ENCODE data around the gene IRGM.
"Not testable (repeated sequence)": the region's sequence is repeated elsewhere in the genome, so short reads cannot be mapped to it uniquely, and the experiment has no call there.

Gene IRGM, protein sequence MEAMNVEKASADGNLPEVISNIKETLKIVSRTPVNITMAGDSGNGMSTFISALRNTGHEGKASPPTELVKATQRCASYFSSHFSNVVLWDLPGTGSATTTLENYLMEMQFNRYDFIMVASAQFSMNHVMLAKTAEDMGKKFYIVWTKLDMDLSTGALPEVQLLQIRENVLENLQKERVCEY

DNA sequence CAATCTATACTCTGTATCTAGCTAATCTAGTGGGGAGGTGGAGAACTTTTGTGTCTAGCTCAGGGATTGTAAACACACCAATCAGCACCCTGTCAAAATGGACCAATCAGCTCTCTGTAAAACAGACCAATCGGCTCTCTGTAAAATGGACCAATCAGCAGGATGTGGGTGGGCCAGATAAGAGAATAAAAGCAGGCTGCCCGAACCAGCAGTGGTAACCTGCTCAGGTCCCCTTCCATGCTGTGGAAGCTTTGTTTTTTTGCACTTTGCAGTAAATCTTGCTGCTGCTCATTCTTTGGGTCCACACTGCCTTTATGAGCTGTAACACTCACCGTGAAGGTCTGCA, at the start of gene IRGM:
TSS of gene IRGM (plus strand) at position 214 of the 346 bp plus-strand sequence. CDS start 1,603 bp downstream, outside the sequence.
- DNase-seq (ENCODE audit: low read depth in 2 of 2) = not testable (repeated sequence)

DNA sequence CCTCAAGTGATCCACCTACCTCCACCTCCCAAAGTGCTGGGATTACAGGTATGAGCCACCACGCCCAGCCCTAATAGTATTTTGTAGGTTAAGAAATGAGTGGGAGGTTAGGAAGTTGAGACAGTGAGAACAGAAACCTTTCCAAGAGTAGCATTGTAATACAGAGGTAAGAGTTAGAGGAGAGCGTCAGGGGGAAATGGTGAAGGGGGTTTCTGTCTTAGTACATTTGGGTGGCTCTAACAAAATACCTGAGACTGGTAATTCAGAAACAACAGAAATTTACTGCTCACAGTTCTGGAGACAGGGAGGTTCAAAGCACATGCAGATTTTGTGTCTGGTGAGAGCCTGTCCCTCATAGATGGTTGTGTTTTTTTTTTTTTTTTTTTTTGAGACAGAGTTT, 48.9 kb upstream of the IRGM start:
- no peak for DNase-seq (ENCODE audit: low read depth in 2 of 2)

DNA sequence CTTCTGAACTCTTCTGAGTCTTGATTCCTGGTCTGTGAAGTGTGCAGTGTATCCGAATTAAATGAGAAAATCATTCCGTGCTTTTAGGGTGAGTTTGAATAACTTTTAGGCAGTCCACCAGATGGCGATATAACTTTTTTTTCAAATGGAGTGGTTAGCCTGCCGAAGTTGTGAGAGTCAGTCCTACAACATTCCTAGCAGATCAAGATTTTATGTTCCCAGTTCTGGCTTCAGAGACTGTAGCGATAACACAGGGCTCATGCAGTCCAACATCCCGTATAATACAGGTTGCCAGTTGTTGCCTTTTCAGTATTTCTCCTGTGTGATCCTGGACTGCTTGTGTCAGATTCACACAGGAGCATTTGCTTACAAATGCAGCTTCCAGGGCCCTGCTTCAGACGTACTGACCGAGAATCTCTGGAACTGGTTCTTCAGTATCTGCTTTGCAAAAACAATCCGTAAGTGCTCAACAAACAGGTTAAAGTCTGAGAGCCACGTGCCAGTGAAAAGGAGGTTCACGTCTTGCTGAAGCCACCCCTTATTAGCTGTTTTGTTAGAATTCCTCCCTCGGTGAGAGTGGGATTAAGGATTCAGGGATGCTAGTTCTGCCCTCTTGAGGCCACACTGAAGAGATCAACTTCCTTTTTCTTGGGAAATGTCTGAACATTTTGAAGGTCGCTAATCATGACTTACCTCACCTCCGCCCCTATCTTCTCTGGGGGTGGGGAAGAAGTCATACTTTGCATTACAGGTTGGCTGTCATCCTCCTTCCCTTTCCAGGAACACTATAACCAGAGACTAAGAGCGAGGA, 45.0 kb upstream of the IRGM start:
- no peak for DNase-seq (ENCODE audit: low read depth in 2 of 2)

DNA sequence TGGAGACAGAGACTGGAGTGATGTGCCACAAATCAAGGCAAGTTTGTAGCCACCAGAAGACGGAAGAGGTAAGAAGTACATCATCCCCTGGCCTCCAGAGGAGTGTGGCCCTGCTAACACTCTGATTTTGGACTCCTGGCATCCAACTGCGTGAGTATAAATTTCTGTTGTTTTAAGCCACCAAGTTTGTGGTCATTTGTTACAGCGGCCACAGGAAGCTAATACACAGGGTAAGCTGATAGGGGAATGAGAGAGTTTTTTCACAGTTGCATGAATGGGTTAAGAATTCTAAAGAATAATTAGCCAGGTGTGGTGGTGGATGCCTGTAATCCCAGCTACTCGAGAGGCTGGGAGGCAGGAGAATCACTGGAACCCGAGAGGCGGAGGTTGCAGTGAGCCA, 41.9 kb upstream of the IRGM start:
- no peak for DNase-seq (ENCODE audit: low read depth in 2 of 2)

DNA sequence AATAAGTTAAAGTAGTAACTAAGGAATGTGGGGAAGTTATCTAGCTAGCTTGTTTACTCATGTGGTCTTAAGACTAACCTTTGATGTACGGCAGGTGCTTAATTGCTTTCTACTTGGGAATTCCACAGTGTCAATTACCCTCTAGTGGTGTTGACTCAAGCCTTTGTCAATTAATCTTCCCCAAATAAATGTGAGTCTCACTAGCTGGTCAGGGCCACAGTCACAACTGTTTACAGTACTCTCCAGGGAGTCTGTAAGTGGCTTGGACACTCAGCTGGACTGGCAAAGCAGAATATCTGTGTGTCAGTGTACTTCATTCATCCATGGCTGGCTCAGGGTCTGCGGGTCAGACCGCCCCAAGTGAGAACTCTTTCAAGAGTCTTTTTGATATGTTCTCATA, 37.0 kb upstream of the IRGM start:
- DNase-seq (ENCODE audit: low read depth in 2 of 2) = no peak

DNA sequence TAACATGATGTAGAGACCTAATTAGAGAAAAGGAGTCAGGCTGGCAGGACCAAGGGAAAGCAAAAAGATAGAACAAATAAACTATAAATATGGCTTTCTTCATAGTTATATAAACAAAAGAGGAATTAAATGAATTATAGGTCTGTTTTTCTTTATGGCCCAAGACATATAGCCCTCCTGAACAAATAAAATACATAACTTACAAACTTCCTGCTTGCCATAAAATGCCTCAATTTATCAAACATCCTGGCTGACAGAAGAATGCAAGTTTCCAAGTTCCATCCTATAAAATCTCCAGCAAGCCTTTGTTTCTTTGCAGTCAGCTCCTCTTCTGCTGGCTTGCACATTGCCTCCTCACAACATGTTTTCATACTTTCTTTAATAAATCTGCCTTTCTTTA, 31.3 kb upstream of the IRGM start:
- no peak for DNase-seq (ENCODE audit: low read depth in 2 of 2)

DNA sequence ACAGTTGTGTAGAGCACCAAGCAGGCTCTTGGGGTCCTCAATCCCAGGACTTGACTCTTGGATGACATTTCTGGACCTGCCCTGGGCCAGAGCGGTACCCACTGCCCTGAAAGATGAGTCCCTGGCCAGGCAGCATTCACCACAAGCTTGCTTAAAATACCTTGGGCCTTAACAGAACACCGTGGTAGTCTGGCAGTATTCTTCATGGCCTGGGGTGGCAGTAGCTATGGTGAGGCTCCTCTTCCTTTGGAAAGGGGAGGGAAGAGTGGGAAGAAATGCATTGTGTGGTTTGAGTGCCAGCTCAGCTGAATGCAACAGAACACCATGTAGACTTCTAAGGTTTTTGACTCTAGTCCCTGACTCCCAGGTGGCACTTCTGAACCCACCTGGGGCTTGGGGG, 29.4 kb upstream of the IRGM start:
- DNase-seq (ENCODE audit: low read depth in 2 of 2) = no peak

DNA sequence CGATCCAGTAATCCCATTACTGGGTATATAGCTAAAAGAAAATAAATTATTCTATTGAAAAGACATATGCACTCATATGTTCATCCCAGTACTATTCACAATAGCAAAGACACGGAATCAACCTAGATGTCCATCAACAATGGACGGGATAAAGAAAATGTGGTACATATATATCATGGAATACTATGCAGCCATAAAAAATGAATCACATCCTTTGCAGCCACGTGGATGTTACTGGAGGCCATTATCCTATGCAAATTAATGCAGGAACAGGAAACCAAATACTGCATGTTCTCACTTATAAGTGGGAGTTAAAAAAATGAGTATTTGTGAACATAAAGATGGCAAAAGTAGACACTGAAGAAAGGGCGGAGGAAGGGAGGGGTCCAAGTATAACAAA, 16.6 kb upstream of the IRGM start:
- no peak for DNase-seq (ENCODE audit: low read depth in 2 of 2)

DNA sequence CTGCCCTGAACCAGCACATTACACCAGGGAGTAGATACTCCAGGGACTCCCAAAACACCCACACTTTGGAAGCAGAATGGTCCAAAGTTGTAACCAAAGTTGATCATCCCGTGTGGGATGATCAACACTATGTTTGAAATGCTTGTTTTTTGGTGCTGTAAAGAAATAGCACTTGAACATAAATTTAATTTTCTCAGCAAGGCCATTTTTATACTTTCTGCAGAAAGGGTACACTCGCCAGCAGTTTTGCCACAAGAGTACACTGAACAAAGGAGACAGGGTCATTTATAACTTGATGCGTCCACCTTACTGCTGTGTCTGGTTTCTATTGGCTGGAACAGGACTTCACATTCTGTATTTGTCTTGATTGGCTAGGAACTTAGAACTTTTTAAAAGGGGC, 14.5 kb upstream of the IRGM start:
- DNase-seq (ENCODE audit: low read depth in 2 of 2) = not testable (repeated sequence)

DNA sequence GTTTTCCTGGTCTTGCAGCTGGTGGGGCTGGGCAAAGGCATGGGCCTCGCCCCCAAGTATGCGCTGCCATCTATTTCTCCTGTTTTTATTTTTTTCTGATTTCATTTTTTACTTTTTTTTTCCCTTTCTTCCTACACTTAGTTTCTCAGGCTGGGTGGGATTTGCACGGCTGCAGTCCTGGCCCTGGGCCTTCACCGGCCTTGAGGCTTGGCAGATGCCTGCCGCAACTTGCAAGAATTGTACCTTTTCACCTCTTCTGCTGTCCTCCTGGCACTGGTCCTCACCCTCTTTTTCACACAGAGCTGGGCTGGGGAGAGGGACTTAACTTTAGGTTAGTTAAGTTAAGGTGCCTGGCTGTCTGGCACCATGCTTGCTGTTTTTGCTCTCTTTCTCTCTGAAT, 10.3 kb upstream of the IRGM start:
- DNase-seq (ENCODE audit: low read depth in 2 of 2) = no peak

DNA sequence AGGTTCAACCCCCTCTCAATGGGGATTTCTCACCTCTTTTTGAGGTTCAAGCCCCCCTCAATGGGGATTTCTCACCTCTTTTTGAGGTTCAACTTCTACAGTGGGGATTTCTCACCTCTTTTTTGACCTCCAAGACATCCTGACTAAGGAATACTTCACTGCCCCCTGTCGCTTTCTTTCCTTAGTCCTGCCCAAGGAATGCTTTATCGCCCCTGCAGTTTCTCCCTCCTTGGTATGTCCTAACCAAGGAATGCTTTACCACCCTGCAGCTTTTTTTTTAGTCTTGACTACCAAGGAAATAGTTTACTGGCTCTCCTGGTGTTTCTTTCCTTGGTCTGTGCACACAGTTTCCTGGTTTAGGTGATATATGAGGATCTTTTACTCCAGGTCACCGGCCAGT, 9.6 kb upstream of the IRGM start:
- no peak for DNase-seq (ENCODE audit: low read depth in 2 of 2)

DNA sequence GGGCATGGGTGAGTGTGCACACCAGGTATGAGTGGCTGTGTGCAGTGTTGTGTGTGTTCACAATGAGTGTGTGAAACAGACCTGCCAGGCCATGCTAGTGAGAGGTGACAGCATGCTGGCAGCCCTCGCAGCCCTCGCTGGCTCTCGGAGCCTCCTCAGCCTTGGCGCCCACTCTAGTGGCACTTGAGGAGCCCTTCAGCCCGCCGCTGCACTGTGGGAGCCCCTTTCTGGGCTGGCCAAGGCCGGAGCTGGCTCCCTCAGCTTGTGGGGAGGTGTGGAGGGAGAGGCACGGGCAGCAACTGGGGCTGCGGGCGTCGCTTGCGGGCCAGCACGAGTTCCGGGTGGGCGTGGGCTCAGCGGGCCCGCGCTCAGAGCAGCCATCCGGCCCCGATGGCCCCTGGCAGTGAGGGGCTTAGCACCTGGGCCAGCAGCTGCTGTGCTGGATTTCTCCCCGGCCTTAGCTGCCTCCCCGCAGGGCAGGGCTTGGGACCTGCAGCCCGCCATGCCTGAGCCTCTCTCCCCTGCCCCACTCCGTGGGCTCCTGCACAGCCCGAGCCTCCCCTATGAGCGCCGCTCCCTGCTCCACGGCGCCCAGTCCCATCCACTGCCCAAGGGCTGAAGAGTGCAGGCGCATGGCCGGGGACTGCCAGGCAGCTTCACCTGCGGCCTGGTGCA, 999 bp upstream of the IRGM start:
- not testable (repeated sequence) for DNase-seq (ENCODE audit: low read depth in 2 of 2)

DNA sequence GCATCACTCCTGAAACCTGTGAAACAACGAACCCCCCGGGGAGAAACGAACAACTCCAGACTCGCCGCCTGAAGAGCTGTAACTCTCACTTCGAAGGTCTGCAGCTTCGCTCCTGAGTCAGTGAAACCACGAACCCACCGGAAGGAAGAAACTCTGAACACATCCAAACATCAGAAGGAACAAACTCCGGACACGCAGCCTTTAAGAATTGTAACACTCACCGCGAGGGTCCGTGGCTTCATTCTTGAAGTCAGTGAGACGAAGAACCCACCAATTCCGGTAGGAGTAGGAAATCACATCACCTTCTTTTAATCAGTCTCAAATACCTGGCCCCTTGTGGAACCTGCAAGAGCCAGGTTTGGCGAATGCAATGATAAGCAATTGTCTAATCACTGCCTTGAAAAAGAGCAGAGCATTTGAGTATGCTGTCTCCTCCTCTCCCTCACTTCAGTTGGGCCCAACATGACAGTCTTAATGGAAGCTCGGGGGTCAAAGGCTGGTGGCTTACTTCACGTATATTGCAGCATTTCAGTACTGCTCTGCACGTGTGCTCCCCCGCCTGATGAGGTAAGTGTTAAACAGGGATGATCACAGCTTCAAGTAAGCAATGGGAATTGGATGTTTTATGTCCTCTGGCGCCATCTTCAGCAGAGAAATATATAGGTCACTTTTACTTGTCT, 473 bp downstream of the IRGM start:
- peak in 1 of 2 donors; percentile 19 for DNase-seq (ENCODE audit: low read depth in 2 of 2)

DNA sequence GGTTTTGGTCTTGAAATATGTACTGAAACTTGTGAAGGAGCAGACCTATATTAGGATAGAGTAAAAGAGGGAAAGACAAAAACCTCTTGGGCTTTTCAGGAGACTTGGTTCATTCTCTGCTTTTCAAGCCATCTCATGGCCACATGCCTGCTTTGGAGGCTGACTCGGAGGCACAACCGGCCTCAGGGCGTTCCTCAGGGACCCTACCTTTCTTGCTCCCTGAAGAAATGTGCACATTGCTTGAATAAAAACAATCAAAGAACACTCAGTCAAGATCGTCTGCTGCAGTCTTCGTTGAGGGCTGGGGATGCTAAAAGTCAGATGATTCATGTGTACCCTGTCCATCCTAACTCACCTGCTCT, 994 bp downstream of the IRGM start:
- no peak for DNase-seq (ENCODE audit: low read depth in 2 of 2)

DNA sequence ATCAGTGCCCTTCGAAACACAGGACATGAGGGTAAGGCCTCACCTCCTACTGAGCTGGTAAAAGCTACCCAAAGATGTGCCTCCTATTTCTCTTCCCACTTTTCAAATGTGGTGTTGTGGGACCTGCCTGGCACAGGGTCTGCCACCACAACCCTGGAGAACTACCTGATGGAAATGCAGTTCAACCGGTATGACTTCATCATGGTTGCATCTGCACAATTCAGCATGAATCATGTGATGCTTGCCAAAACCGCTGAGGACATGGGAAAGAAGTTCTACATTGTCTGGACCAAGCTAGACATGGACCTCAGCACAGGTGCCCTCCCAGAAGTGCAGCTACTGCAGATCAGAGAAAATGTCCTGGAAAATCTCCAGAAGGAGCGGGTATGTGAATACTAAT, 1.9 kb downstream of the IRGM start:
- DNase-seq (ENCODE audit: low read depth in 2 of 2) = no peak

DNA sequence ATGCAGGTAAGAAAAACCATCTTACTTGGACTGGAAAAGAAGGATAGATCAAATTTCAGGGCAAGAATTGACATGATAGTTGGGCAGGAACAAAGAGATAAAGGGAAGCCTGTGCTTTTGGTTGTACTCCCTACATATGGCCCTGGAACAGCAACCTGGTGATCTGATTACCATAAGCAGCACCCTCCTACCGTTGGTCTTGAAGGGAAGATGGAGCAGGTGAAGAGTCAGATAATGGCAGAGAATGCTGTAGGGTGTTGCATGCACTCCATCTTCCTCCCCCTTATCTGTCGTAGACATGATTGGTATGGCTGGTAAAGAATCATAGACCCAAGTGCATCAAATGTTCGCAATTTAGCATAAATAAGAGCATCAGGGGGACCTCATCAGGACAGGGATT, 4.7 kb downstream of the IRGM start:
- DNase-seq (ENCODE audit: low read depth in 2 of 2) = no peak

DNA sequence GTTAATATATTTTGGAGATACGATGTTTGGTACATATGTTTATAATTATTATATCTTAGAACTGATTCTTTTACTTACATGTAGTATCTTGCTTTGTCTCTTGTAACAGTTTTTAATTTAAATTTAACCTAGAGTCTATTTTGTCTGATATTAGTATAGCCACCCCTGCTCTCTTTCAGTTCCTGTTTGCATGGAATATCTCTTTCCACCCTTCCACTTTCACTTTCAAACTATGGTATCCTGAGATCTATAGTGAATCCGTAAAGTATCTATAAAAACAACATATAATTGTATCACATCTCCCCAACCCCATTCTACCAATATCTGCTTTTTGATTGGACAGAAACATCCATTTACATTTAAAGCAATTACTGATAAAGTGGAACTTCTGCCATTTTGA, 7.2 kb downstream of the IRGM start:
- DNase-seq (ENCODE audit: low read depth in 2 of 2) = no peak

DNA sequence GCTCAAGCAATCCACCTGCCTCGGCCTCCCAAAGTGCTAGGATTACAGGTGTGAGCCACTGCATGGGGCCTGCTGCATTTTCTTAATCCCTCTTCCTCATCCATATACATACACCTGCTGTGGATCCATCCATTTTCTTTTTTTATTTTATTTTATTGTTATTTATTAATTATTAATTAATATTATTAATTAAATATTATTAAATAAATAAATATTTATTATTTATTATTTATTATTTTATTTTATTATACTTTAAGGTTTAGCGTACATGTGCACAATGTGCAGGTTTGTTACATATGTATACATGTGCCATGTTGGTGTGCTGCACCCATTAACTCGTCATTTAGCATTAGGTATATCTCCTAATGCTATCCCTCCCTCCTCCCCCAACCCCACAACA, 10.4 kb downstream of the IRGM start:
- DNase-seq (ENCODE audit: low read depth in 2 of 2) = not testable (repeated sequence)

DNA sequence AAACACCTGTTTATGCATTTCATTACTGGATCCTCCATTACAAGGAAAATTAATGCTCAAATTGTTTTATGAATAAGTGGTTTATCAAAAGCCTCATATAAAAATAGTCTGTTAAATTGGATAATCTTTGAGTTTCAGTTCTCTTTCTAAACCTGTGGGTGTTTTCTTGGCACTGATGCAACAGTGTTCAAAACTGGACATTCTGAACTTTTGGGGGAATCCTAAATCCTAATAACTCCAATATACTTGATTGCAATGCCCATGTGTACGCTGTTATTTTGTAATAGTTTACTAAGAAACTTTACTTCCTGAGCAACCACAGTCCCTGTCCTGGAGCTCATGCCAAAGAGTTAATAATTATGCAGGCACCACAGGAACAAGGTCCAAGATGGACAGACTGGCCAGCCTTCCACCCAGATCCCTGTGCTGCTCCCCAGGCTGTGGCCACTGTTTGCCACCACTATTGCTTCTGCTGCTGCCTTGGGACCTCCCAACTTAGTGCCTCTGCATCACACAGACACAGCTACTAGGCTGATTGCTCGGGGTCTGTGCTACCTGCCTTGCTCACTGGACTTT, 14.0 kb downstream of the IRGM start:
- DNase-seq (ENCODE audit: low read depth in 2 of 2) = no peak

DNA sequence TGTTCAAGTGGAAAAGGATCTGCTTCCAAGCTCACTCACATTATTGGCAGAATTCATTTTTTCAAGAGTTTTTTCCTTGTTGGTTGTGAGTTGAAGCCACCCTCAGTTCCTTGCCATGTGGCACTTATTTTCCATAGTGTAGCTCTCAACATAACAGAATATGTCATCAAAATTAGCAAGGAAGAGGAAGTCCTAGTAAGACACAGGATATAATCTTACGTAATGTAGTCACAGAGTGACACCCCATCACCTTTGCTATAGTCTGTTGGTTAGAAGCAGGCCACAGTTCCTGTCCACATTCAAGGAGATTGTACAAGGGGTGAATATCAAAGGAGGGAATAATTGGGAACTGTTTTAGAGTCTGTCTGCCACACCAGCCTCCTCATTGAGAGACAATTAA, 15.7 kb downstream of the IRGM start:
- no peak for DNase-seq (ENCODE audit: low read depth in 2 of 2)

DNA sequence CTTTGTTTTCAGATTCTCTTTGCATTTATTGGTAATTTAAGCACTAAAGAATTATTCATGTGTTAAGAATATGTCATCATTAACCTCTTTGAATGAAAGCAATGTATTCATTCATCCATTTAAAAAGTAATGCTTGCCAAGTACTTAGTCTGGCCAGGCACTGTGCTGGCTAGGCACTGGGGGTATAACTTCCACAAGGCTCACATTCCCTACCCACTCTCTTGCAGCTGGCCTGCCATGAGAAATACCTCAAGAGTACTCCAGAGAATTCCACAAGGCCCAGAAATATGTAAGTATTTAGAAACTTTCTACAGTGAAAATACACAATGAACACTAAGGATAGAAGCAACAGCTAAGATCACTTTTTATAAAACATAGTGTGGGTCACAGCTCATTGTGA, 33.0 kb downstream of the IRGM start:
- DNase-seq (ENCODE audit: low read depth in 2 of 2) = no peak

Data from stimulated activated CD4-positive, alpha-beta T cell treated with anti-CD3 and anti-CD28 coated beads, Interleukin-1b, Interleukin-23, amount 100 ng/mL, for 1 hour (primary cell).